DMS153 (cell line): ENCODE results near the gene MGMT.

Source experiments
- DNase-seq: peaks from one replicate; lab custom pipeline; 2025; lab: John Stamatoyannopoulos, UW

MGMT gene

GRCh38 chr10:129773359-129773990 lies 306.4 kb downstream of the MGMT start:
- DNase-seq, result no peak

GRCh38 chr10:129774082-129774735 lies 307.2 kb downstream of the MGMT start:
- DNase-seq, result no peak

DNA sequence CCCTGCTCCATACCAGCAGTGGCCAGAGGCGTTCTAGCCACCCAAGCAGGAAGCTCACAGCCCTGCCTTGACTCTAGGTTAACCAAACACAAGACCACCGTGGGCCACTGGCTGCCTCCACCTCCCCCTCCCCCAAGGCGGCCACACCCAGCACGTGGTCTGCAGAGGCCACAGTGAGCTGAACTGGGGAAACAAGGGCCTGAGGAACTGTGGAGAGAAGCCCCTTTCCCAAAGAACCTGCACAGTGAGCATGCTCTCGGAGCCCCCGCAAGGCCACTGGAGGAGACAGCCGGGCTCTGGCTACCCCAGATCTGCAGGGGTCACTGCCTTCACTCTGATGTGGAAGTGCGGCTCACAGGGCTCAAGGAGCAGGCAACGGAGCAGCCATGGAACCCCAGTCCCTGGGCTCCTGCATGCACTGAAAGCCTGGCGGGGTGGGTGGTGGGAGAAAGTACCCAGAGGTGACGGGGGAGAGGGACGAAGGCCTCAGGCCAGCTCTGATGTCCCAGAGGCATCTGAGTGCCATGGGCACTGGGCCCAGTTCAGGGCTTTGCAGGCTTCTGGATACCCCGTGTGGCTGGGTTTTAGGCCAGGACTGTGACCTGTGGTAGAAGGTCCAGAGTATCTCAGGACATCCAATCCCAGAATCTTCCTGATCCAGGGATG lies 307.8 kb downstream of the MGMT start:
- DNase-seq, result no peak

DNA sequence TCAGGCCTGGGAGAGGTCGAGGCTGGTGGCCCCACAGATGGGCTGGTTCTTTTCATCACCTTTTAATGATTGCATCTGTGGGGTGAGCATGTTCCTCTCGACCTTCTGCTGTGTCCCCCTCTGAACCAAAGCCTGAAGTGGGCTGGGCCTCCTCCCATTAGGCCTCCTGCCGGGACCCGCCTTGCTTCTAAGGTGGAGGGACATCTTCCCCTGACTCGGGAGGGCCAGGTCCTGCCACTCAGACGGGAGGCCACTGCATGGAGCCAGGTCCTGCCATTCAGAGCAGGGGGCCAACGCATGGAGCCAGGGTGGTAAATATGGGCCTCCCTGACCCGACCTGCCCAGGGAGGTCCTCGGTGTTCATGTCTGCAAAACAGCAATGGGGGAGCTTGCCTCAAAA lies 308.6 kb downstream of the MGMT start:
- no peak for DNase-seq

GRCh38 chr10:129777687-129778086 lies 310.6 kb downstream of the MGMT start:
- no peak for DNase-seq

DNA sequence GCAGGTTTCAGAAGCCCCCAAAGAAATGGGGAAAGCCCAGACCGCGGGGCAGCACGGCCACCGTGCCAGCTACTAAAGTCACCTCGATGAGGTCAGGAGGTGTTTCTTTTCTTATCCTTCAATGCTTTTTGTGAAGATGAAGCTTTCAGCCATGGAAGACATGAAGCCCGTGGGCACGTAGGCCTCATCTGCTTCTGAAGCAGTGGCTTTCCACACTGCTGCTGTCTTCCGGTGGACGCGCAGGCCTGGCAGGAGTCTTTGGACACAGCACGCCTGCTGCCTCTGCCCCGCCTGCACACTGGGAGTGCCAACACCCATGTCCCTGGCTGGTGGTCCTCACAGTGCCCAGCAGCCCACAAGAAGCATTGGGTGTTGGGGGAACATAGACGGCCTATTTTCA lies 311.5 kb downstream of the MGMT start:
- no peak for DNase-seq

DNA sequence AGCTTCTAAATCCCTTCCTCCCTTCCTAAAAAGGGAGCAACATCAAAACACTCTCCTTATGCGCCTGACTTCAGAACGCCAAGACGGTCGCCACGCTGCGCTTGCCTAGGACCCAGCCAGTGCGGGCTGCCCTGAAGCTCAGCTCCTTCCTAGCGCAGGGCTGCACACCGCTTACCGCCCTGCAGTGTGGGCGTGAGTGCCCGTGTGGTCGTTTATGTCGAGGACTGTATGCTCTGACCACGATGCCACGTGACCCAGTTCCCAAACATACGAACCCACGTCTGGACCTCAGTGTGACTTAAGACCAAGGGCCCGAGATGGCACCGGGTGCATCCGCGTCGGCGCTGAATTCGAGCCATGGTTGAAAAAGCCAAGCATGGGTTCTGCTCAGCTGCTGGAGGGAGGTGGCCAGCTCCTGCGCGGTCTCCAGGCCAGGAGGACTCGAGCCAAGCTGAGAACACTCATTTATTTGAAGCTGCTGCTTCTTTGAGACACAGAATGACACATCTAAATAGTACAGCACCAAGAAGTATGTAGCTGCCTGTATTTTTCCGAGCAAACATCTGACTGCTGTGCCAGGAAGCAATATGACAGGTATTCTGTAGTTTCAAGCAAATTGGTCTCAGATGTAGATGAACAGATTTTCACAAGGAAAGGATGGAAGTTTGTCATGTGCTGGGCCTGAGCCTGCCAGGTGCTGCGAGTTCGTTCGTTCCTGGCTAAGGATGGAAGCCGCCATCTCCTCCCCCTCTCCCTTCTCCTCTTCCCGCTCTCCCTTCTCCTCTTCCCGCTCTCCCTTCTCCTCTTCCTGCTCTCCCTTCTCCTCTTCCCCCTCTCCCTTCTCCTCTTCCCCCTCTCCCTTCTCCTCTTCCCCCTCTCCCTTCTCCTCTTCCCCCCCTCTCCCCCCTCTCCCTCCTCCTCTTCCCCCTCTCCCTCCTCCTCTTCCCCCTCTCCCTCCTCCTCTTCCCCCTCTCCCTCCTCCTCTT lies 312.4 kb downstream of the MGMT start:
- DNase-seq, result no peak

- no peak for DNase-seq
Observed at GRCh38 chr10:129780198-129780597, 313.2 kb downstream of the MGMT start.

DNA sequence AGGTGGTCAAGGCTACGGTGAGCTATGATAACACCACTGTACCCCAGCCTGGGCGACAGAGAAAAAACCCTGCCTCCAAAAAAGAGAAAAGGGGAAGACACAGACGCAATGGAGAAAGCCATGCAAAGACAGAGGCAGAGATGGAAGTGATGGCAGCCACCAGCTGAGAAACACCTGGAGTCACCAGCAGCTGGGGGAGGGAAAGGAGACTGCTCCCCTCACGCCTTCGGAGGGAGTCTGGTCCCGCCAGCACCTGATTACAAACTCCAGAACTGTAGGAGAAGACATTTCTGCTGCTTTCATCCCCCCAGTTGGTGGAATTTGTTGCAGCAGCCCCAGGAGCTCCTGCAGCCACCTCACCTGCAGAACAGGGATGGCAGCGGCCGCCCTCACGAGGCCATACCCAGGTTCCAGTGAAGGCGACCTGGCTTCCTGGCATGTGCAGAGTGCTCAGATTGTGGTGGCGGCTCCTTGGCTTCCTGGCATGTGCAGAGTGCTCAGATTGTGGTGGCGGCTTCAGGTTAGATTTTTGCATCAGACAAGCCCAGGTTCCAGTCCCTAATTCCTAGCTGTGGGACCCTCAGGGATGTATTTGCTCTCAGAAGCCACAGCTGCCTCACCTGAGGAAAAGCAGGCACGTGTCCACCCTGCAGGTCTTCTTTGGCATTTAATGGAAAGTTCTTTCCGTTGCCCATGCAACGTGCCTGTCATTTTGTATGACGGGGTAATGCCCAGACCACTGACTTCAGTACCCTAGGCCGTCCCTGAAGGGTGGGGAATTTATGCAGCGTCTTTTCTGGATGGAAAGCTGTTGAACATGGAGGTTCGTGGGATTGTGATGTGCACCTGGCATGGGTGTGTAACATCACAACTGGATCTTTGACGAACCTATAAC lies 314.1 kb downstream of the MGMT start:
- DNase-seq, result no peak

DNA sequence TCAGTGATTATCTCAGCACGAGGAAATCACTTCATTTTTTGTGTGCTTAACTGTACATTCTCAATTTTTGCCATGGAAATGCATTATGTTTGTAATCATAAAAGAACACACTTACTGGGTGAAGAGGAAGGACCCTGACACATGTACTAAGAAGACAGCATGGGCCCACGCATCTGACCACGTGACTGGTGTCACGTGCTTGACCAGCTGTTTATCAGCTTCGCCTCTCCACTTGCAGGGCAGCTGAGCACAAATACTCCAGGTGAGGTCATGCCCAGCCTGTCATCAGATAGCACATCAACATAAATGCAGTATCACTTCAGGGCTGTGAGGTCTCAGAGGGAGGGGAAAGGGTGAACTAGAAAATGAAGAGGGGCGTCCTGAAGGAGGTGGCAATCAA lies 317.2 kb downstream of the MGMT start:
- DNase-seq, result peak; percentile 47

DNA sequence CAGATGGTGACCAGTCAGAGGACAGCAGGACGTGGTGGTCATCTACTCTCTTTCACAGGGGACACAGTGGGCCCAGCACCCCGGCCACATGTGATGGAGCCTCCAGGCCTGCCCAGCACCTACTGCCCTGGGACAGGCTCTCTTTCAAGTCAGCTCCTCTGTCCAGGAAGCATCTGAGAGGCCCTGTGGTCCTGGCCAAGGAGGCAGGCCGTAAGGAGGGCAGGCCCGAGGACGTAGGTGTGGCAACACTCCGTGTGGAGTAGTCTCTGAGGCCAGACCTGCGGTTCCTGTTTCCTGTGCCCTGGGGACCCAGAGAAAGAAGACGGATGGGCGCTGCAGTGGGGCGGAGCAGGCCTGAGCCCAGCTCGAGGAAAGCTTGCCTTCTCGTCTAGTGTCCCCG lies 317.9 kb downstream of the MGMT start:
- DNase-seq, result no peak

- DNase-seq, result no peak
Observed at GRCh38 chr10:129785536-129785981, 318.5 kb downstream of the MGMT start.

- no peak for DNase-seq
Observed at GRCh38 chr10:129786216-129786615, 319.2 kb downstream of the MGMT start.

- no peak for DNase-seq
Observed at GRCh38 chr10:129787557-129787956, 320.5 kb downstream of the MGMT start.

- no peak for DNase-seq
Observed at GRCh38 chr10:129788215-129788614, 321.2 kb downstream of the MGMT start.

GRCh38 chr10:129790715-129791446 lies 323.8 kb downstream of the MGMT start:
- DNase-seq, result peak; percentile 40

DNA sequence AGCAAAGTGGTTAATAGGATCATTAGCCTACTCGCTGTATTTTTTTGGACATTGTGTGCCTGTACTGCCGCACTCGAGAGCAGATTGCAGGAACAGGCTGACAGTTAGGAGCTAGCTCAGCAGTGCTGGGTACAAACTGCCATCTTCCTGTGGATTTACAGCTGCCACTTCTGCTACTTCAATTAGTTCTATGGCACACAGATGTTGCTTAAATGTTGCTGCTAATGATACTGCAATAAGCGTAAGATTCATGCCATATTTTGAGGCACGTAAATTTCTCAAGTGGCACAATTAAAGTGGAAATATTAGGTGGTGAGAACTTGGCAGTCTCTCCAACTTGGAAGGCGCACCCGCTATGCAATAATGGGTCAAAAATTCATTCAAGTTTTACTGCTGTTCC lies 325.1 kb downstream of the MGMT start:
- no peak for DNase-seq

GRCh38 chr10:129792864-129793263 lies 325.8 kb downstream of the MGMT start:
- no peak for DNase-seq

GRCh38 chr10:129793479-129793878 lies 326.4 kb downstream of the MGMT start:
- DNase-seq, result no peak

DNA sequence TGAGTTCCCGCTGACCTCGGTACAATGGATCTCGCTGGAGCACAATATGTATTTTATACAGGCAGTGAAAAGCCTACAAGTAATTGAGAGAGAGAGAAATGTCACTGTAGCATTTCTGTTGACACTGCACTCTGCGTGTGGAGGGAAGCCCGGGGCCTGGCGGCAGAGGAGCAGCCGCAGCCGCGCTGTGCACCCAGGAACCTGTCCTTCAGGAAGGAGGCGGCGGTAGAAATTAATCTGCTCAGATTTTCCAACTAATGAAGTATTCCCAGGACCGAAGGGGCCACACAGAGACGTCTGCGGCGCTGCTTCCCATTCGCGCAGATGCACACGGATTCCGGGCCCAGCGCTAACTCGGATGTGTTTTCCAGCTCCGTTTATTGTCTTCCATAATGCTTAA lies 327.0 kb downstream of the MGMT start:
- DNase-seq, result peak; percentile 47
